ENCODE measurements around the gene DHX57. TPM values are rescaled to one million over a fixed set of nuclear protein-coding genes. Genes with fewer than 3 reads are reported as not detected.
"Not testable (repeated sequence)": the region's sequence is repeated elsewhere in the genome, so short reads cannot be mapped to it uniquely, and the experiment has no call there.

The DHX57 gene
- total and polyA plus RNA-seq, 8 donors, result 6.0 to 12.1 (median 9.1) TPM

DNA sequence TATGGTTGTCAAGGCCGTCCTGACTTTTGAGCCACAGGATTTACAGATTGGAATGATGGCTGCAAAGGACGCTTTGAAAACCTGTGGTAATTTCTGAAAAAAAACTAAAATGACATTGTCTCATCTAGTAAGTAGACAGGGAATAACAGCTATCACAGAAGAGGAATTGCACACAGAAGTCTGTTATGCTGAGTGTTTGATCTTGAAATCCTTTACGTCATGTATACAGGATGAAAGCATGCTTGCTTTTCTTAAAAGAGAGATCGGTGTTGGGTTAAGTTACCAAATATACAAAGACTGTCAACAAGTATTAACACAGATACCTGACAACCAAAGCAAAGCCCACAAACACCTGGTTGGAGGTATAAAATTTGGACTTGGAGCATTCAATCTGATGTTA is 112.0 kb downstream of the DHX57 start:
- intact Hi-C loops (cut with DNase I), result no loop called here
- ATAC-seq, result no peak

DNA sequence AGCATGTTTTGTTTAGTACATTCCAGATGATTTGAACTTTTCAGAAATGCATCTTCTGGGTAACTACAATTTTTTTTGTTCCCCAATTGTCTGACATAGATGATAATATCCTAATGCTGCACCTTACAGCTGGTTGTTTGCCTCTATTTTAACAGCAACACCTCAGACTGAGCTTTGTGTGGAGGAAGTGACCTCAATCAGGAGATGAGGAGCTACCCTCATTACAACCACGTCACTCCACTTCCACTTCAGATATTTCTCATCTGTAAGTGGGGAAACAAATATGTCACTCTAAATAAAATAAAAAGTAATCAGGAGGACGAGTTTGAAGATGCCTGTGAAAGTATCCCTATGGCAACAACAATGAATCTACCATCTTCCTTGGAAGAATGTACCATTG is 112.5 kb downstream of the DHX57 start:
- no peak for ATAC-seq
- intact Hi-C loops (cut with DNase I), result no loop called here
- no peak overlapping the region for H3K4me3 ChIP-seq
- DNase-seq, result no peak
- 72 to 82% methylated on average over 2 of the region's 2 CpGs for WGBS, 2 donors
- no peak for TF ChIP-seq CTCF (IDR thresholded peaks at IDR 0.05)
- FAIRE-seq, result no peak
- no peaks in the 10 kb centered on the region for H3K4me1 ChIP-seq
- no peaks in the 10 kb centered on the region for H3K36me3 ChIP-seq
- H3K27me3 ChIP-seq, result no peaks in the 10 kb centered on the region
- H3K9me3 ChIP-seq, result no peaks in the 10 kb centered on the region
- H3K27ac ChIP-seq, result no peak overlapping the region

More for the DNA sequence above, 112.0 kb downstream of the DHX57 start:
- H3K4me1 ChIP-seq, result no peaks in the 10 kb centered on the region
- FAIRE-seq, result no peak
- no peaks in the 10 kb centered on the region for H3K27me3 ChIP-seq
- H3K36me3 ChIP-seq, result no peaks in the 10 kb centered on the region
- DNase-seq, result no peak
- no peak overlapping the region for H3K4me3 ChIP-seq
- TF ChIP-seq CTCF (IDR thresholded peaks at IDR 0.05), result no peak
- WGBS, 2 donors, result 95 to 97% methylated on average over 4 of the region's 4 CpGs
- H3K9me3 ChIP-seq, result no peaks in the 10 kb centered on the region
- no peak overlapping the region for H3K27ac ChIP-seq

GRCh38 chr2:38755891-38756290 is 119.8 kb downstream of the DHX57 start:
- WGBS, 2 donors, result 92 to 97% methylated on average over 13 to 31 of the region's 31 CpGs
- H3K27me3 ChIP-seq; H3K9me3 ChIP-seq; H3K36me3 ChIP-seq; ATAC-seq; FAIRE-seq; H3K4me1 ChIP-seq; H3K4me3 ChIP-seq; H3K27ac ChIP-seq; intact Hi-C loops (cut with DNase I); DNase-seq: not testable (repeated sequence)

GRCh38 chr2:38754506-38754905 is 121.2 kb downstream of the DHX57 start:
- DNase-seq, result no peak
- Histone ChIP-seq H3K27ac (no peak overlapping the region), H3K9me3 (no peaks in the 10 kb centered on the region), H3K4me1 (peaks cover 0 to 9% (median 0%) of the 10 kb centered on the region in 3 donors), H3K27me3 (no peaks in the 10 kb centered on the region), H3K4me3 (no peak overlapping the region), H3K36me3 (no peaks in the 10 kb centered on the region)
- WGBS, 2 donors, result 48 to 50% methylated on average over 3 of the region's 3 CpGs
- no peak for ATAC-seq
- no peak for FAIRE-seq
- TF ChIP-seq CTCF (IDR thresholded peaks at IDR 0.05), result no peak
- intact Hi-C loops (cut with DNase I), result no loop called here

DNA sequence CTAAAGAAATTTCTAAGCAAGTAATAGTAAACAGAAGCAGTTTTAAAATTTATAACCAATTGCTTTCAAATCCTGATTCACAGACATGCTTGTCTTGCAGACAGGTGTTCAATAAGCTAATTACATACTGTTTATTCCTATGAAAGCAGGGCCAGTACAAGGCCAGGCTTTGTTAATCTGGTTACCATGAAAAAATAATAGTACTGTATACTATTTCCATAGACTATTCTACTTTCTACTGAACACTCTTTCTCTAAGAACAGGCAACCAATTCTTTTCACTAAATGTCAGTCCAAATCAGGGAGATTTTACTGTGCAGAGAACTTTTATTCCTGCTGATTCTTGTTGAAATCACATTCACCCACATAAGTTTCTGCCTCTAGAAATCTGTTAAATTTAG is 121.7 kb downstream of the DHX57 start:
- no peak overlapping the region for H3K4me3 ChIP-seq
- intact Hi-C loops (cut with DNase I), result no loop called here
- H3K4me1 ChIP-seq, result peaks cover 0 to 13% (median 0%) of the 10 kb centered on the region in 3 donors
- H3K9me3 ChIP-seq, result no peaks in the 10 kb centered on the region
- FAIRE-seq (no peak), DNase-seq (no peak), ATAC-seq (no peak)
- no peak for TF ChIP-seq CTCF (IDR thresholded peaks at IDR 0.05)
- no peak overlapping the region for H3K27ac ChIP-seq
- H3K36me3 ChIP-seq, result peaks cover 0 to 4% (median 1%) of the 10 kb centered on the region in 3 donors
- H3K27me3 ChIP-seq, result no peaks in the 10 kb centered on the region
